ENCODE measurements around the gene SPATA33. TPM values are rescaled to one million over a fixed set of nuclear protein-coding genes. Genes with fewer than 3 reads are reported as not detected.
A peak's percentile ranks its signal among the peaks of the same experiment; 100 is the strongest.
"Not testable (repeated sequence)": the region's sequence is repeated elsewhere in the genome, so short reads cannot be mapped to it uniquely, and the experiment has no call there.

SPATA33 gene
- total RNA-seq, 1 donor from 2014 or later = 4.1 TPM

GRCh38 chr16:89629827-89630610, 27.6 kb upstream of the SPATA33 start:
- DNase-seq = no peak

GRCh38 chr16:89633064-89633631, 24.5 kb upstream of the SPATA33 start:
- DNase-seq = no peak

GRCh38 chr16:89634463-89635385, 22.9 kb upstream of the SPATA33 start:
- DNase-seq = not testable (repeated sequence)

- DNase-seq = no peak
Observed at GRCh38 chr16:89636663-89637062, 21.0 kb upstream of the SPATA33 start.

GRCh38 chr16:89637379-89637778, 20.3 kb upstream of the SPATA33 start:
- no peak for DNase-seq

- no peak for DNase-seq
Observed at GRCh38 chr16:89638455-89638854, 19.2 kb upstream of the SPATA33 start.

- no peak for DNase-seq
Observed at GRCh38 chr16:89639385-89639784, 18.3 kb upstream of the SPATA33 start.

GRCh38 chr16:89641458-89642119, 16.0 kb upstream of the SPATA33 start:
- DNase-seq = no peak

- DNase-seq = no peak
Observed at GRCh38 chr16:89642574-89642973, 15.1 kb upstream of the SPATA33 start.

- no peak for DNase-seq
Observed at GRCh38 chr16:89643769-89644300, 13.8 kb upstream of the SPATA33 start.

GRCh38 chr16:89645122-89645521, 12.5 kb upstream of the SPATA33 start:
- DNase-seq = no peak

GRCh38 chr16:89646270-89646669, 11.4 kb upstream of the SPATA33 start:
- no peak for DNase-seq

- no peak for DNase-seq
Observed at GRCh38 chr16:89646906-89647305, 10.7 kb upstream of the SPATA33 start.

GRCh38 chr16:89651584-89651983, 6.1 kb upstream of the SPATA33 start:
- no peak for DNase-seq

- no peak for DNase-seq
Observed at GRCh38 chr16:89653656-89654295, 3.9 kb upstream of the SPATA33 start.

- no peak for DNase-seq
Observed at GRCh38 chr16:89655062-89655643, 2.5 kb upstream of the SPATA33 start.

GRCh38 chr16:89656435-89657121, 1.1 kb upstream of the SPATA33 start:
- DNase-seq = no peak

- DNase-seq = peak; percentile 33
Observed at GRCh38 chr16:89658221-89658879, 714 bp downstream of the SPATA33 start.

GRCh38 chr16:89660146-89660545, 2.5 kb downstream of the SPATA33 start:
- no peak for DNase-seq

GRCh38 chr16:89661215-89661614, 3.6 kb downstream of the SPATA33 start:
- DNase-seq = no peak
